Measurements from ENCODE around the gene RPL14. TPM values are rescaled to one million over a fixed set of nuclear protein-coding genes. Genes with fewer than 3 reads are reported as not detected.

Gene RPL14
- total and polyA plus RNA-seq, 10 of the 15 experiments (the other 5 are each of a cell fraction or from before 2014, with no cell fraction given): 530 to 3,008 (median 1,136) TPM

GRCh38 chr3:40487172-40487571 is 30.0 kb downstream of the RPL14 start (continued):
- TF ChIP-seq SP1 (IDR thresholded peaks at IDR 0.05; ENCODE audit: low read depth, low read length): no peak
- no peak for TF ChIP-seq ZZZ3 (IDR thresholded peaks at IDR 0.05; ENCODE audit: control insufficient read depth, insufficient read length, low read depth)
- no peak for TF ChIP-seq IRF4 (IDR thresholded peaks at IDR 0.05; ENCODE audit: low read depth, low read length)
- no peak for TF ChIP-seq ZBED1 (IDR thresholded peaks at IDR 0.05; ENCODE audit: borderline replicate concordance)
- no peak for TF ChIP-seq E4F1 (IDR thresholded peaks at IDR 0.05; ENCODE audit: borderline replicate concordance, partially characterized antibody)

DNA sequence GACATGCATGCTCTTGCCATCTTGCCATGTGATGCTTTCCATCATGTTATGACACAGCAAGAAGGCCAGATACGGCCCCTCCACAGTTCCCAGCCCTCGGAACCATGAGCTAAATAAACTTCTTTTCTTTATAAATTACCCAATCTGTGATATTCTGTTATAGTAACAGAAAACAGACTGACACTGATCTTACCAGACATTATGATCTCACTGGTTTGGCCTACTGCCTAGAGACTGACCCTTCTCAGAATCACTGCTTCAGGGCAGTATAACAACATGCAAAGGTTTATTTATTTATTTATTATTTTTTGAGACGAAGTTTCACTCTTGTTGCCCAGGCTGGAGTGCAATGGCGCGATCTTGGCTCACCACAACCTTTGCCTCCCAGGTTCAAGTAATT is 33.8 kb downstream of the RPL14 start:
- Histone ChIP-seq H3K4me2 (ENCODE audit: control insufficient read depth, insufficient read depth) (no peak overlapping the region), H3K9me3 (replicated peaks; ENCODE audit: control insufficient read depth, insufficient read depth, low read length) (peaks cover 10% of the 10 kb centered on the region; the same call in 2 of the 3 replicates), H3K27ac (ENCODE audit: control insufficient read depth, insufficient read depth) (no peak overlapping the region), H2AFZ (ENCODE audit: control insufficient read depth, low read depth, low read length) (no peak overlapping the region), H3K79me2 (ENCODE audit: control insufficient read depth, insufficient read depth, low read length) (no peaks in the 10 kb centered on the region), H4K20me1 (ENCODE audit: control insufficient read depth, insufficient read depth) (no peaks in the 10 kb centered on the region), H3K4me1 (ENCODE audit: control insufficient read depth, insufficient read depth, low read length) (no peaks in the 10 kb centered on the region), H3K4me3 (no peak overlapping the region), H3K9ac (ENCODE audit: control insufficient read depth, insufficient read depth, low read length) (no peak overlapping the region), H3K36me3 (ENCODE audit: control insufficient read depth in 2 of 2, insufficient read depth in 2 of 2, low read length in 1 of 2) (peaks cover 0 to 4% of the 10 kb centered on the region in 2 experiments; a peak in 2 of 4 replicates), H3K27me3 (replicated peaks in 1 of 2; ENCODE audit: control insufficient read depth in 2 of 2, insufficient read depth in 2 of 2, low read length in 1 of 2) (no peaks in the 10 kb centered on the region)
- ChIA-PET POLR2A (no interaction called here), CTCF (no interaction called here), RAD21 (ENCODE audit: unreplicated experiment) (no interaction called here), SMC1A (ENCODE audit: uncharacterized antibody, unreplicated experiment) (interaction anchor here (1.0 kb wide), 1 partner anchor 12 kb away, joined by 3 read pairs; no protein-coding TSS in a partner anchor)
- intact Hi-C loops (cut with micrococcal nuclease; ENCODE audit: unreplicated experiment) (no loop called here), in situ Hi-C loops (cut with MboI) (no loop called here)
- DNase-seq (ENCODE audit: low read depth, low spot score) (no peak), FAIRE-seq (no peak), ATAC-seq (no peak)
- WGBS (ENCODE audit: insufficient coverage, insufficient replicate concordance, low lambda C conversion rate, missing lambda C conversion rate): 87% methylated on average over 5 of the region's 5 CpGs
- BruUV-seq (replicated peaks): no TSS peak
- TF ChIP-seq MYB (IDR thresholded peaks at IDR 0.05; ENCODE audit: borderline replicate concordance, low read depth, low read length): no peak
- no peak for TF ChIP-seq ZNF384 (IDR thresholded peaks at IDR 0.05; ENCODE audit: borderline replicate concordance, low read depth, low read length)
- TF ChIP-seq, protein P1, sequence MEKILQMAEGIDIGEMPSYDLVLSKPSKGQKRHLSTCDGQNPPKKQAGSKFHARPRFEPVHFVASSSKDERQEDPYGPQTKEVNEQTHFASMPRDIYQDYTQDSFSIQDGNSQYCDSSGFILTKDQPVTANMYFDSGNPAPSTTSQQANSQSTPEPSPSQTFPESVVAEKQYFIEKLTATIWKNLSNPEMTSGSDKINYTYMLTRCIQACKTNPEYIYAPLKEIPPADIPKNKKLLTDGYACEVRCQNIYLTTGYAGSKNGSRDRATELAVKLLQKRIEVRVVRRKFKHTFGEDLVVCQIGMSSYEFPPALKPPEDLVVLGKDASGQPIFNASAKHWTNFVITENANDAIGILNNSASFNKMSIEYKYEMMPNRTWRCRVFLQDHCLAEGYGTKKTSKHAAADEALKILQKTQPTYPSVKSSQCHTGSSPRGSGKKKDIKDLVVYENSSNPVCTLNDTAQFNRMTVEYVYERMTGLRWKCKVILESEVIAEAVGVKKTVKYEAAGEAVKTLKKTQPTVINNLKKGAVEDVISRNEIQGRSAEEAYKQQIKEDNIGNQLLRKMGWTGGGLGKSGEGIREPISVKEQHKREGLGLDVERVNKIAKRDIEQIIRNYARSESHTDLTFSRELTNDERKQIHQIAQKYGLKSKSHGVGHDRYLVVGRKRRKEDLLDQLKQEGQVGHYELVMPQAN (conservative IDR thresholded peaks at IDR 0.05): no peak
- no peak for TF ChIP-seq POLR2AphosphoS5 (IDR thresholded peaks at IDR 0.05; ENCODE audit: low read length)
- TF ChIP-seq RUNX3 (IDR thresholded peaks at IDR 0.05; ENCODE audit: low read length): no peak
- TF ChIP-seq, protein P2, sequence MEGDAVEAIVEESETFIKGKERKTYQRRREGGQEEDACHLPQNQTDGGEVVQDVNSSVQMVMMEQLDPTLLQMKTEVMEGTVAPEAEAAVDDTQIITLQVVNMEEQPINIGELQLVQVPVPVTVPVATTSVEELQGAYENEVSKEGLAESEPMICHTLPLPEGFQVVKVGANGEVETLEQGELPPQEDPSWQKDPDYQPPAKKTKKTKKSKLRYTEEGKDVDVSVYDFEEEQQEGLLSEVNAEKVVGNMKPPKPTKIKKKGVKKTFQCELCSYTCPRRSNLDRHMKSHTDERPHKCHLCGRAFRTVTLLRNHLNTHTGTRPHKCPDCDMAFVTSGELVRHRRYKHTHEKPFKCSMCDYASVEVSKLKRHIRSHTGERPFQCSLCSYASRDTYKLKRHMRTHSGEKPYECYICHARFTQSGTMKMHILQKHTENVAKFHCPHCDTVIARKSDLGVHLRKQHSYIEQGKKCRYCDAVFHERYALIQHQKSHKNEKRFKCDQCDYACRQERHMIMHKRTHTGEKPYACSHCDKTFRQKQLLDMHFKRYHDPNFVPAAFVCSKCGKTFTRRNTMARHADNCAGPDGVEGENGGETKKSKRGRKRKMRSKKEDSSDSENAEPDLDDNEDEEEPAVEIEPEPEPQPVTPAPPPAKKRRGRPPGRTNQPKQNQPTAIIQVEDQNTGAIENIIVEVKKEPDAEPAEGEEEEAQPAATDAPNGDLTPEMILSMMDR (IDR thresholded peaks at IDR 0.05 in 2 of 3, conservative IDR thresholded peaks at IDR 0.05 in 1 of 3; ENCODE audit: control insufficient read depth in 2 of 3, extremely low read depth in 1 of 3, insufficient read depth in 1 of 3, low read depth in 3 of 3, low read length in 3 of 3): no peak
- no peak for TF ChIP-seq SMC3 (IDR thresholded peaks at IDR 0.05; ENCODE audit: borderline replicate concordance, low read length)
- TF ChIP-seq, protein P3, sequence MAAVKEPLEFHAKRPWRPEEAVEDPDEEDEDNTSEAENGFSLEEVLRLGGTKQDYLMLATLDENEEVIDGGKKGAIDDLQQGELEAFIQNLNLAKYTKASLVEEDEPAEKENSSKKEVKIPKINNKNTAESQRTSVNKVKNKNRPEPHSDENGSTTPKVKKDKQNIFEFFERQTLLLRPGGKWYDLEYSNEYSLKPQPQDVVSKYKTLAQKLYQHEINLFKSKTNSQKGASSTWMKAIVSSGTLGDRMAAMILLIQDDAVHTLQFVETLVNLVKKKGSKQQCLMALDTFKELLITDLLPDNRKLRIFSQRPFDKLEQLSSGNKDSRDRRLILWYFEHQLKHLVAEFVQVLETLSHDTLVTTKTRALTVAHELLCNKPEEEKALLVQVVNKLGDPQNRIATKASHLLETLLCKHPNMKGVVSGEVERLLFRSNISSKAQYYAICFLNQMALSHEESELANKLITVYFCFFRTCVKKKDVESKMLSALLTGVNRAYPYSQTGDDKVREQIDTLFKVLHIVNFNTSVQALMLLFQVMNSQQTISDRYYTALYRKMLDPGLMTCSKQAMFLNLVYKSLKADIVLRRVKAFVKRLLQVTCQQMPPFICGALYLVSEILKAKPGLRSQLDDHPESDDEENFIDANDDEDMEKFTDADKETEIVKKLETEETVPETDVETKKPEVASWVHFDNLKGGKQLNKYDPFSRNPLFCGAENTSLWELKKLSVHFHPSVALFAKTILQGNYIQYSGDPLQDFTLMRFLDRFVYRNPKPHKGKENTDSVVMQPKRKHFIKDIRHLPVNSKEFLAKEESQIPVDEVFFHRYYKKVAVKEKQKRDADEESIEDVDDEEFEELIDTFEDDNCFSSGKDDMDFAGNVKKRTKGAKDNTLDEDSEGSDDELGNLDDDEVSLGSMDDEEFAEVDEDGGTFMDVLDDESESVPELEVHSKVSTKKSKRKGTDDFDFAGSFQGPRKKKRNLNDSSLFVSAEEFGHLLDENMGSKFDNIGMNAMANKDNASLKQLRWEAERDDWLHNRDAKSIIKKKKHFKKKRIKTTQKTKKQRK (IDR thresholded peaks at IDR 0.05; ENCODE audit: low read depth, low read length): no peak
- TF ChIP-seq NFYB (IDR thresholded peaks at IDR 0.05; ENCODE audit: insufficient read depth, low read depth, low read length): no peak

Measured in GM12878 (cell line).